ENCODE results near the gene BOD1L2.

BOD1L2 gene

DNA sequence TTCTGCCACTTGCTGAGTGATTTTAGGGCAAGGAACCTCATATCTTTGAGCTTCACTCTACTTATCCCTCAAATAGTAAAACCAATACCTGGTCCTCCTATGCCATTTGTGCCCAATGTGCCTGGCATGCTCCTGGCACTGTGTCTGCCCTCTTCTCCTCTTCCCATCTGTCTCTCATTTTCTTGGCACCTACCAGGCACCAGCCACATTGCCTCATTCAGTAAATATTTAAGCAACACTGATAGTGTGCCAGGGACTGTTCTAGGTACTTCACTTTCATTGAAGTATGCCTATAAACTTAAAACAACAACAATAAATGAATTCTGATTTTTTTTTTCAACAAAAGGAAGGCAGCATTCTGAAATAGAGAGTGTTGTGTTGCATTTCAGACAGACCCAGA, 15.1 kb upstream of the BOD1L2 start:
- Histone ChIP-seq H3K27ac (replicated peaks) (no peak overlapping the region), H3K27me3 (ENCODE audit: insufficient read depth, poor library complexity, severe bottlenecking) (peaks cover 2% of the 10 kb centered on the region), H3K4me3 (replicated peaks; ENCODE audit: insufficient read depth, low read length) (no peak overlapping the region)
- TF ChIP-seq CTCF (IDR thresholded peaks at IDR 0.05; ENCODE audit: insufficient read depth, low read length) (no peak), GABPA (IDR thresholded peaks at IDR 0.05; ENCODE audit: low read depth) (no peak), SPI1 (IDR thresholded peaks at IDR 0.05; ENCODE audit: borderline replicate concordance, low read depth) (no peak), POLR2AphosphoS5 (IDR thresholded peaks at IDR 0.05; ENCODE audit: low read depth) (no peak)
- TF ChIP-seq, protein P1, sequence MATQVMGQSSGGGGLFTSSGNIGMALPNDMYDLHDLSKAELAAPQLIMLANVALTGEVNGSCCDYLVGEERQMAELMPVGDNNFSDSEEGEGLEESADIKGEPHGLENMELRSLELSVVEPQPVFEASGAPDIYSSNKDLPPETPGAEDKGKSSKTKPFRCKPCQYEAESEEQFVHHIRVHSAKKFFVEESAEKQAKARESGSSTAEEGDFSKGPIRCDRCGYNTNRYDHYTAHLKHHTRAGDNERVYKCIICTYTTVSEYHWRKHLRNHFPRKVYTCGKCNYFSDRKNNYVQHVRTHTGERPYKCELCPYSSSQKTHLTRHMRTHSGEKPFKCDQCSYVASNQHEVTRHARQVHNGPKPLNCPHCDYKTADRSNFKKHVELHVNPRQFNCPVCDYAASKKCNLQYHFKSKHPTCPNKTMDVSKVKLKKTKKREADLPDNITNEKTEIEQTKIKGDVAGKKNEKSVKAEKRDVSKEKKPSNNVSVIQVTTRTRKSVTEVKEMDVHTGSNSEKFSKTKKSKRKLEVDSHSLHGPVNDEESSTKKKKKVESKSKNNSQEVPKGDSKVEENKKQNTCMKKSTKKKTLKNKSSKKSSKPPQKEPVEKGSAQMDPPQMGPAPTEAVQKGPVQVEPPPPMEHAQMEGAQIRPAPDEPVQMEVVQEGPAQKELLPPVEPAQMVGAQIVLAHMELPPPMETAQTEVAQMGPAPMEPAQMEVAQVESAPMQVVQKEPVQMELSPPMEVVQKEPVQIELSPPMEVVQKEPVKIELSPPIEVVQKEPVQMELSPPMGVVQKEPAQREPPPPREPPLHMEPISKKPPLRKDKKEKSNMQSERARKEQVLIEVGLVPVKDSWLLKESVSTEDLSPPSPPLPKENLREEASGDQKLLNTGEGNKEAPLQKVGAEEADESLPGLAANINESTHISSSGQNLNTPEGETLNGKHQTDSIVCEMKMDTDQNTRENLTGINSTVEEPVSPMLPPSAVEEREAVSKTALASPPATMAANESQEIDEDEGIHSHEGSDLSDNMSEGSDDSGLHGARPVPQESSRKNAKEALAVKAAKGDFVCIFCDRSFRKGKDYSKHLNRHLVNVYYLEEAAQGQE (IDR thresholded peaks at IDR 0.05; ENCODE audit: insufficient replicate concordance, low read depth), result no peak
- no peak for DNase-seq (ENCODE audit: low read depth in 1 of 2, low spot score in 1 of 2)

DNA sequence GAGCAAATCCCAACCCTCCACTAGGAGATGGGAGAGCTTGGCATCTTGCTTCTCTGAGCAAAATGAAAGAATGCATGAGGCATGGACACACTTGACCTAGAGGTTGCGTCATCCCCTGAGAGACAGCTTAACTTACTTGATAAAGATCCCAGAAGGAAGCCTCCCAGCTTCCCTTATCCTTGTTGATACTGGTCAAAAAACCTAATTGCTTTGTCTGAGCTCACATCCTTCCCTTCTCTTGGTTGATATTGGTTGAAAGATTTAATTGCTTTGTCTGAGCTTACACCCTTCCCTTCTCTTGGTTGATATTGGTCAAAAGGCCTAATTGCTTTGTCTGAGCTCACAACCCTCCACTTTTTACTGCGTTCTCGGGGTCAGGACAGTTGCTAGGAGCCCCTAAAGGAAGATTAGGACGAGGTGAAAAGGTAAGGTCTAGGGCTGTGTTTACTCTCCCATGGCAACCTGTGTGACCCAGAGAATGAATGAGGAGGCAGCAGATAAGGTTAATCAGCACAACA, 12.2 kb upstream of the BOD1L2 start:
- TF ChIP-seq, protein P1 (IDR thresholded peaks at IDR 0.05; ENCODE audit: insufficient replicate concordance, low read depth), result no peak
- TF ChIP-seq POLR2AphosphoS5 (IDR thresholded peaks at IDR 0.05; ENCODE audit: low read depth), result no peak
- H3K27ac ChIP-seq (replicated peaks), result no peak overlapping the region
- no peak overlapping the region for H3K4me3 ChIP-seq (replicated peaks; ENCODE audit: insufficient read depth, low read length)
- DNase-seq (ENCODE audit: low read depth in 1 of 2, low spot score in 1 of 2), result no peak
- H3K27me3 ChIP-seq (ENCODE audit: insufficient read depth, poor library complexity, severe bottlenecking), result peaks cover 2% of the 10 kb centered on the region

GRCh38 chr18:57135699-57136098, 11.2 kb upstream of the BOD1L2 start:
- TF ChIP-seq GABPA (IDR thresholded peaks at IDR 0.05; ENCODE audit: low read depth) (no peak), SPI1 (IDR thresholded peaks at IDR 0.05; ENCODE audit: borderline replicate concordance, low read depth) (no peak), POLR2AphosphoS5 (IDR thresholded peaks at IDR 0.05; ENCODE audit: low read depth) (no peak), CTCF (IDR thresholded peaks at IDR 0.05; ENCODE audit: insufficient read depth, low read length) (no peak)
- TF ChIP-seq, protein P1 (IDR thresholded peaks at IDR 0.05; ENCODE audit: insufficient replicate concordance, low read depth), result no peak

More at GRCh38 chr18:57135699-57136098, 11.2 kb upstream of the BOD1L2 start:
- Histone ChIP-seq H3K27ac (replicated peaks) (no peak overlapping the region), H3K27me3 (ENCODE audit: insufficient read depth, poor library complexity, severe bottlenecking) (peaks cover 2% of the 10 kb centered on the region), H3K4me3 (replicated peaks; ENCODE audit: insufficient read depth, low read length) (no peak overlapping the region)
- DNase-seq (ENCODE audit: low read depth in 1 of 2, low spot score in 1 of 2), result no peak

All from HL-60 (cell line).